Left colon (tissue), 2 donors: Measurements from ENCODE around the gene TSPEAR. TPM values are rescaled to one million over a fixed set of nuclear protein-coding genes. Genes with fewer than 3 reads are reported as not detected.

Experiments used
- ATAC-seq: fragments of 200-7000 bp; cut with Tn5 transposase; one replicate; pipeline ENCODE4 v1.9.1; 2020; ENCODE audit warnings: mild to moderate bottlenecking, moderate library complexity
- DNase-seq, 2 donors: peaks; one replicate each; pipeline ENCODE4 v3.0.0-alpha.2; 2020
- intact Hi-C, 2 donors: fragments of 100-400 bp; cut with DNase I in 1 of 2; cut with micrococcal nuclease in 1 of 2; formaldehyde crosslinking; loops; one replicate each; pipeline versions ENCODE4 v1.11.2 to v1.14.0; 2022; cut with DNase I, micrococcal nuclease
- total RNA-seq, 2 donors: library from RNA; stranded (reverse); fragmentation: NEBNext Ultra II Directional; extraction: Animal tissue kit (Norgen Biotek cat#: 25700); gene quantifications; one replicate each; pipeline ENCODE4 v1.2.1, GENCODE V29; 2021
- donor health status: DM: no; HTN: no; CAD: no.
- donor health status: DM: yes; HTN: yes; CAD: no.

TSPEAR gene
- total RNA-seq, 2 donors from 2014 or later = 0.09 TPM; not detected in 1

DNA sequence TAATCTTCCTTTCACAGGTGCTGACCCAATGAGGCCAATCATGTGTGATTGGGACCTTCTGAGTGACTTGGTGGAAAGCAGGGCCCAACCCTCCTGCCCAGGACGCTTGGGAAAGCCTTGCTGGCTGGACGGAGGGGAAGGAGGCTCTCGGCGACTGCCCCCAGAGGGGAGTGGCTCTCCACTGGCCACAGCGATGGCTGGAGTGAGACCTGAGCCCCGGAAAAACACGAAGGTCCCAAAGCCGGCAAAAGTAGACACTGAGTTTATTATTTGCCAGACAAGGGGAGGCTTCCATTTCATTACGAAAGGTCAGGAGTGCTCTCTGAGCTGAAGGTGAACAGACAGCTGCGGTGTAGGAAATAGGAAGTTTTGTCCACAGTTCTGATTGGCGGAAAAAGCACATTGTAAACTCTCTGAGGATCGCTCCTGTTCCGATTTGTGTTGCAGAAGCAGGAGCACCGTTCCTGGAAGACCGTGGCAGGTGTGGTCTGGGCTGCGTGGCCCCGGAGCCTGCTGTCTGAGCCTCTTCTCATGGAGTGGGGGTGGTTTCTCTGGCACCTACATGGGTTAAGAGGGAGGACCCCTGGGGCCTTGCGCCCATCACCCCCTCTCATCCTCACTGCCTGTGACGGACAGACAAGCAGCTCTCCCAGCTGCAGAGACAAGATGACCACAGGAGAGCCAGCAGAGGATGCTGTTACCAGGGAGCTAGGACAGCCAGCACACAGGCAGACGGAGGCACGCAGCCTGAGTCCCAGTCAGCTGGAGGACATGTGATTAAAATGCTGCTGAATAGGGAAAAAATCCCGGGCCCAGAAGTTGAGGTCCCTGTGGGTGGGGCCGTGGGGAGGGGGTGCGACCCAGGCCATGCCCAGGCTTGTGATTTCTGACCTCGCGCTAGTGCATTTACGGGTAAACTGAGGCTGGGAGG lies 212.8 kb downstream of the TSPEAR start:
- ATAC-seq (peak; percentile 53), DNase-seq (no peak)
- intact Hi-C loops = no loop called here

DNA sequence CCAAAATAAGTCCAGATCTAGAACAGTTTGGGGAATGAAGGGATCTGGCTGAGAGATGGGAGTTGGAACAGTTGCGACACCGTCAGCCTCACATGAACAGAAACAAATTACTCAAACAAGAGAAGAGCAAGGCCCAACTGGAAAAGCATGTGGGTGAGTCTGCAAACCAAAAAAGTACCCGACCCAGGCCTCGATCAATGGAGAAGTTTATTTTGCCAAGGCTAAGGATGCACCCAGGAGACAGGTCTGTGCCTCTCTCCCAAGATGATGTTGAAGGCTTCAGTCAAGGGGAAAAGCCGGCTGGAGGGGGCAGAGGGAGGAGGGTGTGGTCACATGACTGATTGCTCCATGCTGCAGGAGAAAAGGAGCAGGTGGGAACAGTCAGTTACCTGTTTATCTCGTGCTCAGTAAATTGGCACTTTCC lies 213.7 kb downstream of the TSPEAR start:
- ATAC-seq (peak; percentile 35), DNase-seq (no peak)
- intact Hi-C loops = no loop called here

DNA sequence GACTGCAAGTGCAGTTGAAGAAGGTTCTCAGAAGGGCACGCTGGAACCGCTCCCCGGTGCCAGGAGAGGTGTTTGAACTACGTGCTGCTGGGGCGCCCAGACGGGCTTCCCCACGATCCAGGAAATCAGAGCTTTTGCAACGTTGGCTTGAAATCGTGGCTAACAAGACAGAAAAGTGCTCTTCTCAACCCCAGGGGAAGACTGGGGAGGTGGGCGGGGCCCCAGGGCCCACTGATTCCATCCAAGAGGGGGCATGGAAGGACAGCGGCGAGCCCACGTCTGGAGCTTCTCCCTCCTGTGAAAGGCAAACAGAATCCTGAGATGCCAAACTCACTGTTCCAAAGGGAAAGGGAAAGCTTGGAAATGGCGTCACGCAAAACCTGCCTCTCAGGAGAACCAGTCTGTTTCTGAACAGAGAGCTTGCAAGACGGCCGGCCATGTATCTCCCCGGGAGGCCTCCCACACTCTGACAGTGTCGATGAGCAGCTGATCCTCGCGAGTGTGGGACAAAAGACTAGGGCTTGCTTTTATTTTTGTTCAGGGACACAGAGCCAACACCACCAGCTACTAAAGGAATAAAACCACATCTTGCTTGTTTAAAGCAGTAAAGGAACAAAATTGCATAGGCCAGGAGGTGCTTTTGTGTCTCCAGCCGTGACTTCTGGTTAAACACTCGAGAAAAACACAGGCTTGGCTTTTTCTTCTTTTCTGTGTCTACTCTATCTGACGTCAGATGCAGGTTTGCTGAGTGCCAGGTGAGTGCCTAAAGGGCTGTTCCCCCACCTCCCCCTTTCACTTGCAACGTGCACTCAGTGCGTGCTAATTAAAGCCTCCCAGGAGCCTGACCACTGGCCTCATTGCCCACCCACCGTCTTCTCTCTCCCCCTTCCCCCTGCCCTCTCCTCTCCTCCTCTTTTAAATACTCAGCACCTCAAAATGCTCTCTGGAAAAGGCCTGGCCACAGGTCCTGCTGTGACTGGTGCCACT lies 214.5 kb downstream of the TSPEAR start:
- DNase-seq (no peak), ATAC-seq (no peak)
- intact Hi-C loops = no loop called here

DNA sequence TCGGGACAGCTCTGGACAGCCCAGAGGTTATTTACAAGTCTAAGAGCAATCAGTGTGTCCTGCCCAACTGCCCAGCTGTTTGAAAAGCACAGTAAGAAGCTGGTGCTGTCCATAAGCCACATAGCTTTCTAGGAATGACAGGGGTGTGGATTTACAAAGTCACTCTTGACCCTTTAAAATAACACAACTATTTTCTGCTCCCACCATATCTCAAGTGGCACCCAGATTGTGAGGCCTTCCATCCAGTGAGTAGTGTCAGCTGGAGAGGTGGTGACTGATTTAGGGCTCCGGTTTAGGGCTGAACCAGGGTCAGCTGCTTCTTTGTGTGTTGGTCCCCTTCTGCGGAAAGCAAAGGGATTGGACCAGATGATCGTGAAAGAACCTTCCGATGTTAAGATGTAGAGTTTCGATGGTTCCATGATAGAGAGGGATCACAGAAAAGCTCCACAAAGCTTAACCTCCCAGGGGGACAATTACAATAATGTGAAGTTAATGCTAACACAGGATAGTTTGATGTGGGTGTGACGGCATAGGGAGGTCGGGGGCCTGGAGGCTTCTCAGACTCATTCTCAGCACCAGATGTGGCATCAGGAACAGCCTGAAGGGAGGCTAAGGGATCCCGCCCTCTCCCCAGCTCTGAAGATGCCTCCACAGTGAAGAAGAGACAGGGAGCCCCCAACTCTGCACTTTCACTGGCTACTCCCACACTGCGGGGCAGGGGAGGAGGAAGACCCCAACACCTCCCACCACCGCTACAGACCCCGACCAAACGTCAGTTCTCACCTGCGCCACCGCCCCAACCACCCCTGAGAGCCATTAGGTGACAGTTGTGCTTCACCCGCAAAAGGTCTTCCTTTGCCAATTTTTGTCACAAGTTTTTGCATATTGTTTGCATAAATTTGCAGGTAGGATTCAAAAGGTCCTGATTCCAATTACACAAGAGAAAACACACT lies 215.5 kb downstream of the TSPEAR start:
- ATAC-seq (no peak), DNase-seq (no peak)
- intact Hi-C loops = no loop called here

DNA sequence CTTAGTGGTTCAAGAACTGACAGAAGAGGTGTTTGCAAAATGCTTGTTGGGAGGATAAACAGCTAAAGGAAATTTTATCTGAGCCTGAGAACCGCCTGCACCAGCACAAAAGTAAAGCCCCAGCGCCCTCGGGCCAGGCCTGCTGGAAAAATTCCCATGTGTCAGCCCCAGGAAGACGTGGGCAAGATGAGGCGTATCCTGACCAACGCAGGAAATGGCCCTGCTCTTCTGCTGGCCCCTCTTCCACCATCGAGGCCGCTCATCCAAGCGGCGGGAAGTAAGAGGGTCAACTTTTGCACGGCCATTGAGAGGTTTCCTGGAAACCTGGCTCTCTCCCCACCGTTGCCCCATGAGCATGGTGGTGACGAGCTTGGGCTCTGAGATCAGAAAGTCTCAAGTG lies 216.4 kb downstream of the TSPEAR start:
- intact Hi-C loops = no loop called here
- no peak for DNase-seq
- no peak for ATAC-seq

DNA sequence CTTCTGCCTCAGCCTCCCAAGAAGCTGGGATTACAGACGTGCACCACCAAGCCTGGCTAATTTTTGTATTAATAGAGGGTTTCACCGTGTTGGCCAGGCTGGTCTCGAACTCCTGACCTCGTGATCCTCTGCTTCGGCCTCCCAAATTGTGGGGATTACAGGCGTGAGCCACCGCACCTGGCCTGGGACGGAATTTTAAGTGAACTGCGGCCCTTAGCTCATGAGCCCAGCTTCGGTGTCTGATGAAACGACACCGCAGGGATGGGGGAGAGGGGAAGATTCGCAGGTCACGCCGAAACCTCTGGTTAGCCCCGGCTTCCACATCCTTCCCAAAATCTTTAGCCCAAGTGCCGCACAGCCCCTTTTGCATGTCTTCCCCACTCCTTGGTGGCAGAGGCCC lies 217.0 kb downstream of the TSPEAR start:
- DNase-seq (no peak), ATAC-seq (no peak)
- intact Hi-C loops = no loop called here

DNA sequence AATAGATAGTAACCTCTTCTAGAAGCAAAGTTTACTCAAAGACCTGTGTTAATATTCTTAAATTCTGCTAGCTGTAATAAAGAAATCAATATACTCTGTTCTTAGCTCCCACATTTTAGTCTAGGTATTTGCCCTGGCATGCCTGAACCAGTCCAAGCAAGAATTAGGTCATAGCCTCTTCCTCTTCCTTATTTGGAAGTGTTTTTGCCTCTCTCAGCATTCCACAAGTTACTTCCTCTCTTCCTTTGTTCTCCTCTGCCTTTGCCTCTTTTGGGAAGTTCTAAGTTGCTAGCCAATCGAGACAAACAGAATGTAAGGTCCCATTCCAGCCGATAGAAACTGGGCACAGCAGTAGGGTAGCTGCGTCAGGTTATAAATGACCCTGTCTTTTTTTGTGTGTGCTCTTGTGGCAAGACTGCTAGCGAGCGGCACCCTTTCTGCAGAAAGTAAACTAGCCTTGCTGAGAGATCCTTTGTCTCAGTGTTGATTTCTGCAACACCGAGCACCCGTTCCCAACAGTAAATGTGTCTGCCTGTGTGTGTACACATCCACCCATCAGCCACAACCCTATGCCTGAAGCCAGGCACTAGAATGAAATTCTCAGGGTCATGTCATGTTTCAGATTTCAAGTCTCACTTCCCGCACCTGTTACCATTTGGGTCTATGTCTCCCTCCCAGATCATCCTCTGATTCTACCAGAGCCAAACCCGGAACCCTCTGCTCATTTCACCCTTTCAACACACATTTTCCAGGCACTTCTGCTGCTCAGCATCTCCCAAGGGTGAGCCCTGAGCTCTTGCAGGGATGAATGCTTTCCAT lies 218.6 kb downstream of the TSPEAR start:
- intact Hi-C loops = no loop called here
- no peak for ATAC-seq
- no peak for DNase-seq

DNA sequence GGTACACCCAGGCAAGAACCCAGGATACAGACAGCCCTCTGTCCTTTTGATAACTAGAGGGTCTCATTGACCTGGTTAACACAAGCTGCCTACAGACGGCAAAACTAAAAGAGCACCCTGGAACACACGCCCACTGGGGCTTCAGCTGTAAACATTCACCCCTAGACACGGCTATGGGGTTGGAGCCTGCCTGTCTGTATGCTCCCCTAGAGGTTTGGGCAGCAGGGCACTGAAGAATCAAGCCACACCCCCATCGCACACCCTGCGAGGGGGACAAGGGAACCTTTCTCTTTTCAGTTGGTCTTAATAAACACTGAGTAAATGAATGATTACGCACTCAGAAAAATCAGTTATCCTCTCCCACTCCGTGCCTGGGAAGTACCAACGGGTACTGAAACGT lies 220.6 kb downstream of the TSPEAR start:
- no peak for DNase-seq
- ATAC-seq = no peak
- intact Hi-C loops = no loop called here

DNA sequence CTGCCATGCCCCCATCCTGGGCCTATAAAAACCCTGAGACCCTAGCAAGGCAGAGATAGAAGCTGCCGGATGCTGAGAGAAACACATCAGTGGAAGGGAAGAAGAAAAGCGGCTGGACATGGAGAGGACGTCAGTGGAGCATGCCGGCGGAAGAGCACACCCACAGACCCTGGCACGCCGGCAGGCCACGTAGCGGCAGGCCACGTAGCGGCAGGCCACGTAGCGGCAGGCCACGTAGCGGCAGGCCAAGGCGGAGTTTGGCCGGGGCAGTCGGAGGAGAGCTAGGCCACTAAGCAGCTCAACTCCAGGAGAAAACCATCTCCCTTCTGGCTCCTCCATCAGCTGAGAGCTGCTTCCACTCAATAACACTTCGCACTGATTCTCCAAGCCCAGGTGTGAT lies 221.0 kb downstream of the TSPEAR start:
- intact Hi-C loops = no loop called here
- DNase-seq (no peak), ATAC-seq (no peak)

DNA sequence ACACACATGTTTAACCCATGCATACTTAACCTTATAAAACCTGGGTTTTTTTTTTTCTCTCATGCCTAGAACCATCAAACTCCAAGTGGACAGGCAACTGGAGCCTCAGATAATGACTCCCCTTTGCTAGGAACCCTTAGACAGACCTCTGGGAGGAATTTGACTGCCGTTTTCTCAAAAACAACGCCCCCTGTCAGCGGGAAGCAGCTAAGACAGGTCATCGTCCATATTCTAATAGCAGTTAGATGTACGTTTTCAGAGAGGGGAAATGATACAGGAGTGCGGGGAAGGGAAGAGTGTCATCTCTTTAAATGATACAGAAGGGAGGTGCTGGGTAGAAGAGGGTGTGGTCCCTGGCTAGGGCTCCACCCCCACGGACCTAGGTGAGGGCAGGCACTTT lies 221.4 kb downstream of the TSPEAR start:
- DNase-seq (no peak), ATAC-seq (no peak)
- intact Hi-C loops = loop anchor here in 1 of 2 donors (10.0 kb wide), 1 partner anchor 145 kb away; no protein-coding TSS in a partner anchor

DNA sequence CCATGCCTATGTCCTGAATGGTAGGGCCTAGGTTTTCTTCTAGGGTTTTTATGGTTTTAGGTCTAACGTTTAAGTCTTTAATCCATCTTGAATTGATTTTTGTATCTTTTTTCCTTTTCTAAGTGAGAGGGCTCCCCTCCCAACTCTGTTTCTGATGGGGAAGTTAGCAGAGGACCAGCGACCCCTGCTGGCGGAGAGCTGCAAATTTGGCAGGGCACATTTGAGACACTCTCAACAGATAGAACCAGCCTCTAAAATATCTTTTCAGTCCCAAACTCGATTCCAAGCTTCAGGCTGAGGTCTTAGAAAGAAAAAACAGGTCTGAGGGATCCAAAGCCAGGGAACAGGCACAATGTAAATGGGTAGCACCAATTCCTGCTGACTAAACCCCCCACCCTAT lies 223.5 kb downstream of the TSPEAR start:
- DNase-seq (no peak), ATAC-seq (no peak)
- intact Hi-C loops = loop anchor here in 1 of 2 donors (10.0 kb wide), 1 partner anchor 143 kb away; no protein-coding TSS in a partner anchor

DNA sequence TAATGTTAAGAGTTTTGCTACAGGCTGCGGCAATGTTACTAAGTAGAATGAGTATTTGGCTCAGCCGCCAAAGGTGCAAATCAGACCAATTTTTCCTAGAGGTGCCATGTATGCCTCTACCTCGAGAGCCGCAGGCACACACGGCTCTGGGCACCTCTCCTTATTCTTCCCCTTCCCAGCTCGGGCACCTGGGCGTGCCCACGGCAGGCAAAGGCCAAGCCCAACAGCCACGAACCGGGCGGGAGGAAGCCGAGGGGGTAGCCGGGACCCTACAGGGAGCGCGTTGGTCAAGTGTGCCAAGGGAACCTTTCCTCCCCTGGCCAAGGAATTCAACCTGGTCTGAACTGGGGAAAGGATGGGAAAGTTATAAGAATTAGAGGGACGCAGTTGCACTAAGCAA lies 225.1 kb downstream of the TSPEAR start:
- ATAC-seq = peak; percentile 35
- DNase-seq = no peak
- intact Hi-C loops = loop anchor here in 1 of 2 donors (10.0 kb wide), 1 partner anchor 142 kb away; no protein-coding TSS in a partner anchor

DNA sequence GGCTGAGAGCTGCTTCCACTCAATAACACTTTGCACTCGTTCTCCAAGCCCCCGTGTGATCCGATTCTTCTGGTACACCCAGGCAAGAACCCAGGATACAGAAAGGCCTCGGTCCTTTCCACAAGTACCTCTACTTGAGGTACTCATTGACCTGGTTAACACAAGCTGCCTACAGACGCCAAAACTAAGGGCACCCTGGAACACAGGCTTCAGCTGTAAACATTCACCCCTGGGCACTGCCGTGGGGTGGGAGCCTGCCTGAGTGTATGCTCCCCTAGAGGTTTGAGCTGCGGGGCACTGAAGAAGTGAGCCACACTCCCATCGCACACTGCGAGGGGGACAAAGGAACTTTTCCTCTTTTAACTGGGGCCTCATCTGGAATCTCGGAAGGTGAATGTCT lies 225.6 kb downstream of the TSPEAR start:
- ATAC-seq (no peak), DNase-seq (no peak)
- intact Hi-C loops = loop anchor here in 1 of 2 donors (10.0 kb wide), 1 partner anchor 141 kb away; no protein-coding TSS in a partner anchor

DNA sequence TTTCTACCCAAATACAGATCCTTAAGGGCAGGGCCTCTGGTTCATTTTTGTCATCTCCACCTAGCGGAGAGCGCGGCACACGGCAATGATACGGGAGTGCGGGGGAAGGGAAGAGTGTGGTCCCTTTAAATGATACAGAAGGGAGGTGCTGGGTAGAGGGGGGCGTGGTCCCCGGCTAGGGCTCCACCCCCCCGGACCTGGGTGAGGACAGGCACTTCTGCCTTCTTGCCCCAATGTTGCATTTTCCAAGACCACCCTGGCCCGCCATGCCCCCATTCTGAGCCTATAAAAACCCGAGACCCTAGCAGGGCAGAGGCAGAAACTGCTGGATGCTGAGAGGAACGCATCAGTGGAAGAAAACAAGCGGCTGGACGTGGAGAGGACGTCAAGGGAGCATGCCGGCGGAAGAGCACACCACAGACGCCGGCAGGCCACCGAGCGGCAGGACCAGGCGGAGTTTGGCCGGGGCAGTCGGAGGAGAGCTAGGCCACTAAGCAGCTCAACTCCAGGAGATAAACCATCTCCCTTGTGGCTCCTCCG lies 226.0 kb downstream of the TSPEAR start:
- peak in 1 of 2 donors; percentile 38 for DNase-seq
- peak; percentile 76 for ATAC-seq
- intact Hi-C loops = loop anchor here in 1 of 2 donors (10.0 kb wide), 1 partner anchor 141 kb away; no protein-coding TSS in a partner anchor

DNA sequence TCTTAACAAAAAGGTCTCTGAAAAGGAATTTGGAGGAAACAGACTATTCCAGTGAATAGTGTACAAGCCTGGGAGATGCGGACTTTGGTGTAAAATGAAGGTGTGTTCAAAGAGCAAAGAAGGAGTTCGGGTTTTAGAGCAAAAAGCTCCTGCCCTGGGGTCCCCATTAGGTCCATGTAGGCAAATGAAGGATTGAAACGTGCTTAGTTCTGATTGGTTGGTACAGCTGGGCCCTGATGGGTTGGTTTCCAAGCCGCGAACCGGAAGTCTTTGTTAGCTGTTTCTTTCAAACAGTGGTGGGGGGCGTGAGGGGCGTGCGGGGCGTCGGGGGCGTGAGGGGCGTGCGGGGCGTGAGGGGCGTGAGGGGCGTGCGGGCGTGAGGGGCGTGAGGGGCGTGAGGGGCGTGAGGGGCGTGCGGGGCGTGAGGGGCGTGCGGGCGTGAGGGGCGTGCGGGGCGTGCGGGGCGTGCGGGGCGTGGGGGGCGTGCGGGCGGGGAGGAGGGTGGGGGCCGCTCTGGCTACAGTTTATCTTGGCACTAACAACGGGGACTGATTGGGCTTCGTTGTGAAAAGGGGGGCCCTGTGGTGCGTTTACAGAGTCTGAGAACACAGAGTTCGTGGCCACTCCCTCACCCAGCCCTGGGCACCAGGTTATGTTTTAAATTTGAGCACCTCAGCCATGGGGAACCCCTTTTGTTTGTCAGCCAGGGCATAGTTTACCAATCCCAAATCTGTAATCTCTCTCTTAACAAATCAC lies 226.7 kb downstream of the TSPEAR start:
- ATAC-seq = no peak
- no peak for DNase-seq
- intact Hi-C loops = loop anchor here in 1 of 2 donors (10.0 kb wide), 1 partner anchor 140 kb away; no protein-coding TSS in a partner anchor
